ENCODE data around the gene THG1L. TPM values are rescaled to one million over a fixed set of nuclear protein-coding genes. Genes with fewer than 3 reads are reported as not detected.

The THG1L gene
- total RNA-seq, 1 experiment from 2014 or later, result 11.0 TPM

GRCh38 chr5:157703736-157704135 lies 27.5 kb upstream of the THG1L start:
- intact Hi-C loops (cut with micrococcal nuclease; ENCODE audit: unreplicated experiment), result no loop called here
- Mint-ChIP-seq H3K4me1 (ENCODE audit: low read depth, unreplicated experiment) (no peaks in the 10 kb centered on the region), H3K27ac (ENCODE audit: unreplicated experiment) (no peak overlapping the region), H3K9me3 (ENCODE audit: low read depth, unreplicated experiment) (no peaks in the 10 kb centered on the region), H3K4me3 (ENCODE audit: low read depth, unreplicated experiment) (no peak overlapping the region), H3K36me3 (ENCODE audit: insufficient read depth, unreplicated experiment) (no peaks in the 10 kb centered on the region), H3K27me3 (ENCODE audit: unreplicated experiment) (no peaks in the 10 kb centered on the region)
- no TSS peak for BruUV-seq (replicated peaks)
- no peak for DNase-seq
- CTCF ChIA-PET, result no interaction called here
- TF ChIP-seq CTCF (IDR thresholded peaks at IDR 0.05; ENCODE audit: unreplicated experiment), result no peak

GRCh38 chr5:157708866-157709265 lies 22.4 kb upstream of the THG1L start:
- intact Hi-C loops (cut with micrococcal nuclease; ENCODE audit: unreplicated experiment), result no loop called here
- H3K27me3 Mint-ChIP-seq (ENCODE audit: unreplicated experiment), result no peaks in the 10 kb centered on the region
- TF ChIP-seq CTCF (IDR thresholded peaks at IDR 0.05; ENCODE audit: unreplicated experiment), result no peak
- H3K4me3 Mint-ChIP-seq (ENCODE audit: low read depth, unreplicated experiment), result no peak overlapping the region
- no peak for DNase-seq
- no peaks in the 10 kb centered on the region for H3K36me3 Mint-ChIP-seq (ENCODE audit: insufficient read depth, unreplicated experiment)
- CTCF ChIA-PET, result no interaction called here
- no peaks in the 10 kb centered on the region for H3K4me1 Mint-ChIP-seq (ENCODE audit: low read depth, unreplicated experiment)
- H3K27ac Mint-ChIP-seq (ENCODE audit: unreplicated experiment), result no peak overlapping the region
- no peaks in the 10 kb centered on the region for H3K9me3 Mint-ChIP-seq (ENCODE audit: low read depth, unreplicated experiment)
- no TSS peak for BruUV-seq (replicated peaks)

- no peaks in the 10 kb centered on the region for H3K9me3 Mint-ChIP-seq (ENCODE audit: low read depth, unreplicated experiment)
- intact Hi-C loops (cut with micrococcal nuclease; ENCODE audit: unreplicated experiment), result no loop called here
- no peak for DNase-seq
- CTCF ChIA-PET, result no interaction called here
- H3K27me3 Mint-ChIP-seq (ENCODE audit: unreplicated experiment), result no peaks in the 10 kb centered on the region
- no TSS peak for BruUV-seq (replicated peaks)
- TF ChIP-seq CTCF (IDR thresholded peaks at IDR 0.05; ENCODE audit: unreplicated experiment), result no peak
- no peak overlapping the region for H3K4me3 Mint-ChIP-seq (ENCODE audit: low read depth, unreplicated experiment)
- H3K4me1 Mint-ChIP-seq (ENCODE audit: low read depth, unreplicated experiment), result no peaks in the 10 kb centered on the region
- no peaks in the 10 kb centered on the region for H3K36me3 Mint-ChIP-seq (ENCODE audit: insufficient read depth, unreplicated experiment)
- no peak overlapping the region for H3K27ac Mint-ChIP-seq (ENCODE audit: unreplicated experiment)
These were observed 21.9 kb upstream of the THG1L start for GRCh38 chr5:157709346-157709745.

- BruUV-seq (replicated peaks), result no TSS peak
- no peak overlapping the region for H3K4me3 Mint-ChIP-seq (ENCODE audit: low read depth, unreplicated experiment)
- DNase-seq, result no peak
- H3K27ac Mint-ChIP-seq (ENCODE audit: unreplicated experiment), result no peak overlapping the region
- no peaks in the 10 kb centered on the region for H3K9me3 Mint-ChIP-seq (ENCODE audit: low read depth, unreplicated experiment)
- no peaks in the 10 kb centered on the region for H3K4me1 Mint-ChIP-seq (ENCODE audit: low read depth, unreplicated experiment)
- intact Hi-C loops (cut with micrococcal nuclease; ENCODE audit: unreplicated experiment), result loop anchor here (10.0 kb wide), 1 partner anchor 196 kb away; no protein-coding TSS in a partner anchor
- H3K27me3 Mint-ChIP-seq (ENCODE audit: unreplicated experiment), result no peaks in the 10 kb centered on the region
- no peak for TF ChIP-seq CTCF (IDR thresholded peaks at IDR 0.05; ENCODE audit: unreplicated experiment)
- H3K36me3 Mint-ChIP-seq (ENCODE audit: insufficient read depth, unreplicated experiment), result no peaks in the 10 kb centered on the region
- CTCF ChIA-PET, result no interaction called here
These were observed 20.8 kb upstream of the THG1L start for GRCh38 chr5:157710431-157710830.

Measured in Calu3 (cell line).